HepG2 (cell line): ENCODE results near the gene E2F3. TPM values are rescaled to one million over a fixed set of nuclear protein-coding genes. Genes with fewer than 3 reads are reported as not detected.
A peak's percentile ranks its signal among the peaks of the same experiment; 100 is the strongest.

Source experiments
- CHCHD3 ChIP-seq: sonication (generic); formaldehyde crosslinking; IDR thresholded peaks from 2 replicates; pipeline ENCODE4 v1.8.0; 2022; ENCODE audit warnings: mild to moderate bottlenecking, missing genetic modification reagents, moderate library complexity
- CREB1 ChIP-seq, 2 experiments: fragments of 450-650 bp in 1 of 2; IDR thresholded peaks; 2 replicates each; pipeline ENCODE4 v1.6.1; 2016 to 2017; ENCODE audit warnings: control low read depth in 1 of 2, mild to moderate bottlenecking in 1 of 2, missing compliant biosample characterization in 1 of 2, missing genetic modification characterization in 1 of 2
- DZIP1 ChIP-seq: sonication (generic); formaldehyde crosslinking; IDR thresholded peaks from 2 replicates; pipeline ENCODE4 v1.5.0; 2020; ENCODE audit warnings: mild to moderate bottlenecking, missing genetic modification reagents
- ESRRA ChIP-seq: sonication (generic); formaldehyde crosslinking; IDR thresholded peaks from 2 replicates; pipeline ENCODE4 v1.5.1; 2020; ENCODE audit warnings: mild to moderate bottlenecking, low read depth, missing genetic modification reagents
- FOSL2 ChIP-seq: sonication (generic); formaldehyde crosslinking; IDR thresholded peaks from 2 replicates; pipeline ENCODE4 v1.4.0; 2020; ENCODE audit warnings: missing genetic modification reagents
- GZF1 ChIP-seq: sonication (generic); formaldehyde crosslinking; IDR thresholded peaks from 2 replicates; pipeline ENCODE4 v1.5.1; 2020; ENCODE audit warnings: mild to moderate bottlenecking, missing genetic modification reagents
- HMG20B ChIP-seq: conservative IDR thresholded peaks from 2 replicates; pipeline ENCODE4 v1.6.1; 2016; ENCODE audit warnings: missing genetic modification reagents, missing compliant biosample characterization
- NFATC3 ChIP-seq: sonication (generic); formaldehyde crosslinking; IDR thresholded peaks from 2 replicates; pipeline ENCODE4 v1.5.1; 2020; ENCODE audit warnings: mild to moderate bottlenecking, missing genetic modification reagents
- PRDM4 ChIP-seq: sonication (generic); formaldehyde crosslinking; IDR thresholded peaks from 2 replicates; pipeline ENCODE4 v1.9.0; 2021; ENCODE audit warnings: missing genetic modification reagents, borderline replicate concordance
- RNF219 ChIP-seq: sonication (generic); formaldehyde crosslinking; IDR thresholded peaks from 2 replicates; pipeline ENCODE4 v1.5.0; 2020; ENCODE audit warnings: mild to moderate bottlenecking, missing genetic modification reagents
- SALL1 ChIP-seq: sonication (generic); formaldehyde crosslinking; IDR thresholded peaks from 2 replicates; pipeline ENCODE4 v1.8.0; 2022; ENCODE audit warnings: mild to moderate bottlenecking, missing genetic modification reagents
- SRSF9 ChIP-seq: fragments of 200-400 bp; formaldehyde crosslinking; IDR thresholded peaks from 2 replicates; pipeline ENCODE4 v1.6.1; 2018; ENCODE audit warnings: borderline replicate concordance, mild to moderate bottlenecking, low read depth, low read length; ENCODE audit not compliant: insufficient read depth, poor library complexity, severe bottlenecking
- SYNCRIP ChIP-seq: fragments of 200-400 bp; formaldehyde crosslinking; IDR thresholded peaks from 2 replicates; pipeline ENCODE4 v1.6.1; 2018; ENCODE audit warnings: mild to moderate bottlenecking, low read depth, low read length; ENCODE audit not compliant: insufficient read depth
- ZBTB3 ChIP-seq: sonication (generic); formaldehyde crosslinking; IDR thresholded peaks from 2 replicates; pipeline ENCODE4 v1.4.0; 2020; ENCODE audit warnings: low read depth, mild to moderate bottlenecking, moderate library complexity, missing genetic modification reagents, borderline replicate concordance
- ZBTB44 ChIP-seq: sonication (generic); formaldehyde crosslinking; IDR thresholded peaks from 2 replicates; pipeline ENCODE4 v1.4.0; 2020; ENCODE audit warnings: missing genetic modification reagents
- ZNF556 ChIP-seq: sonication (generic); formaldehyde crosslinking; IDR thresholded peaks from 2 replicates; pipeline ENCODE4 v1.4.0; 2020; ENCODE audit warnings: mild to moderate bottlenecking, missing genetic modification reagents, borderline replicate concordance
- ZNF557 ChIP-seq: sonication (generic); formaldehyde crosslinking; IDR thresholded peaks from 2 replicates; pipeline ENCODE4 v1.4.0; 2020; ENCODE audit warnings: missing genetic modification reagents
- ZNF567 ChIP-seq: sonication (generic); formaldehyde crosslinking; IDR thresholded peaks from 2 replicates; pipeline ENCODE4 v1.8.1; 2023; ENCODE audit warnings: mild to moderate bottlenecking, missing genetic modification reagents, borderline replicate concordance
- ZNF674 ChIP-seq: sonication (generic); formaldehyde crosslinking; IDR thresholded peaks from 2 replicates; pipeline ENCODE4 v1.5.0; 2020; ENCODE audit warnings: low read depth, mild to moderate bottlenecking, missing genetic modification reagents
- ZNF766 ChIP-seq: sonication (generic); formaldehyde crosslinking; IDR thresholded peaks from 2 replicates; pipeline ENCODE4 v1.5.0; 2020; ENCODE audit warnings: missing genetic modification reagents, borderline replicate concordance
- polyA plus RNA-seq, 8 experiments: library from polyadenylated mRNA; depleted of rRNA in 3 of 8; stranded (reverse) in 7 of 8; unstranded in 1 of 8; fragments of >200 nt; fragmentation: Illumina TruSeq in 4 of 8; extraction: Trizol in 4 of 8; gene quantifications; 2 replicates each; pipeline versions ENCODE4 v1.2.1 to v1.2.3, GENCODE V29; 2011 to 2016; ENCODE audit warnings: low read depth in 4 of 8, missing spikeins in 1 of 8, mixed read lengths in 1 of 8; ENCODE audit not compliant: insufficient read depth in 1 of 8
- total RNA-seq, 5 experiments: library from RNA; depleted of rRNA; stranded (reverse); fragments of >200 nt; fragmentation: Illumina TruSeq; extraction: Trizol; gene quantifications; 2 replicates each; pipeline ENCODE4 v1.2.3, GENCODE V29; 2016; ENCODE audit warnings: low read depth in 1 of 5

Gene E2F3
- total and polyA plus RNA-seq, 2 of the 13 experiments (the other 11 are each of a cell fraction or from before 2014, with no cell fraction given): 8.5 to 12.7 TPM

GRCh38 chr6:20403070-20403765 is 1.5 kb downstream of the E2F3 start (continued):
- TF ChIP-seq RNF219 (CRISPR knock-in tag) (no peak), GZF1 (CRISPR knock-in tag) (no peak), SRSF9 (no peak), ZNF674 (no peak), FOSL2 (CRISPR knock-in tag) (peak; percentile 44), NFATC3 (CRISPR knock-in tag) (no peak), SALL1 (CRISPR knock-in tag) (peak; percentile 72), ZBTB3 (CRISPR knock-in tag) (no peak), SYNCRIP (no peak), ZNF567 (no peak), ZNF766 (0 out of 2 replicates have a peak, but pooled peaks have one; percentile 33), CHCHD3 (CRISPR knock-in tag) (no peak), DZIP1 (0 out of 2 replicates have a peak, but pooled peaks have one; percentile 46), PRDM4 (CRISPR knock-in tag) (no peak), ZBTB44 (no peak), ZNF556 (CRISPR knock-in tag) (0 out of 2 replicates have a peak, but pooled peaks have one; percentile 50), CREB1 (IDR thresholded peaks at IDR 0.05) (peak; percentile 74), CREB1 (CRISPR knock-in tag; IDR thresholded peaks at IDR 0.05) (peak; percentile 76), HMG20B (CRISPR knock-in tag) (0 out of 2 replicates have a peak, but pooled peaks have one; percentile 28), ZNF557 (CRISPR knock-in tag) (no peak), ESRRA (CRISPR knock-in tag) (peak; percentile 75)
